ENCODE measurements around the gene SLC10A7. TPM values are rescaled to one million over a fixed set of nuclear protein-coding genes. Genes with fewer than 3 reads are reported as not detected.

SLC10A7 gene
- total and polyA plus RNA-seq, 2 of the 13 experiments (the other 11 are each of a cell fraction or from before 2014, with no cell fraction given), result 18.5 to 18.8 TPM

DNA sequence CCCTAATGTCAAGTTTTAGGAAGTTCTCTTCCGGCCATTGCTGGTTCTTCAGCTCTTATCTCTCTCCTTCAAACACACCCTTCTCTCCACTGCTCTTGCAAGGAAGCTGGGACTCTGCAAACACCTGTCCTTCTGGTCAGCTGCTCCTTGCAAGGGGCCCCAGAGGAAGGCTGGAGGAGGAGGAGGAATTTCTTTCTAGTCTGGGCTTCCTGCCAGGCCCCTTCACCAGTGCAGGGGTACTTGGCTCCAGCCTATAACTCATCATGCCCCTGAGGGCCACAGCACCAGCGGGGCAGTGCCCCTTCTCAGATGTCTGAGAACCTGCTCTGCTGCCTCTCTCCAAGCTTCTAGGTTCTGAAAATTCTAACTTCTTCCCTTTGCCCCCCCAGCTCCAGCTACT lies 260.7 kb downstream of the SLC10A7 start:
- TF ChIP-seq SRSF9 (IDR thresholded peaks at IDR 0.05; ENCODE audit: borderline replicate concordance, insufficient read depth, low read depth, low read length, poor library complexity, severe bottlenecking), result no peak
- no peak for TF ChIP-seq ZKSCAN1 (IDR thresholded peaks at IDR 0.05; ENCODE audit: low read length)
- TF ChIP-seq GFI1 (CRISPR knock-in tag; IDR thresholded peaks at IDR 0.05; ENCODE audit: borderline replicate concordance), result no peak
- ChIA-PET CTCF (ENCODE audit: low intra/inter-chr PET ratio, low total read pairs) (no interaction called here), POLR2A (no interaction called here)
- H3K9ac ChIP-seq (ENCODE audit: insufficient read depth, low read depth, low read length), result no peak overlapping the region
- peaks cover 0 to 3% of the 10 kb centered on the region in 2 experiments; a peak in 1 of 5 replicates for H3K36me3 ChIP-seq (replicated peaks in 1 of 2; ENCODE audit: control insufficient read depth in 1 of 2, insufficient read depth in 2 of 2, low read length in 2 of 2)
- no TSS peak for BruUV-seq (replicated peaks)
- H3K9me3 ChIP-seq (ENCODE audit: low read length), result no peaks in the 10 kb centered on the region
- H3K4me2 ChIP-seq (ENCODE audit: low read depth, low read length), result no peak overlapping the region
- H3K4me3 ChIP-seq (replicated peaks in 1 of 3; ENCODE audit: insufficient read depth in 1 of 3, low read depth in 2 of 3, low read length in 3 of 3), result no peak overlapping the region
- H3K27ac ChIP-seq (ENCODE audit: extremely low read length, insufficient read depth, low read length), result no peak overlapping the region
- in situ Hi-C loops (cut with HindIII; ENCODE audit: extremely low pct_ligation_motif_present, low pct_unique_long_range_greater_than_20kb), result no loop called here
- FAIRE-seq, result no peak
- intact Hi-C loops (cut with micrococcal nuclease; ENCODE audit: unreplicated experiment), result loop anchor here (2.0 kb wide), 1 partner anchor 30 kb away; no protein-coding TSS in a partner anchor
- WGBS (ENCODE audit: low lambda C conversion rate), result 100% methylated on average over 1 of the region's 2 CpGs
- no peaks in the 10 kb centered on the region for H3K4me1 ChIP-seq (ENCODE audit: insufficient read depth, low read length)
- H3K27me3 ChIP-seq (ENCODE audit: control insufficient read depth in 1 of 2, insufficient read depth in 2 of 2, low read length in 2 of 2), result no peaks in the 10 kb centered on the region
- H2AFZ ChIP-seq (ENCODE audit: low read length), result no peak overlapping the region
- H4K20me1 ChIP-seq (ENCODE audit: insufficient read depth, low read length), result no peaks in the 10 kb centered on the region
- no peak for DNase-seq (ENCODE audit: low spot score)
- no peak for ATAC-seq
- H3K79me2 ChIP-seq (ENCODE audit: insufficient read depth, low read length), result no peaks in the 10 kb centered on the region

DNA sequence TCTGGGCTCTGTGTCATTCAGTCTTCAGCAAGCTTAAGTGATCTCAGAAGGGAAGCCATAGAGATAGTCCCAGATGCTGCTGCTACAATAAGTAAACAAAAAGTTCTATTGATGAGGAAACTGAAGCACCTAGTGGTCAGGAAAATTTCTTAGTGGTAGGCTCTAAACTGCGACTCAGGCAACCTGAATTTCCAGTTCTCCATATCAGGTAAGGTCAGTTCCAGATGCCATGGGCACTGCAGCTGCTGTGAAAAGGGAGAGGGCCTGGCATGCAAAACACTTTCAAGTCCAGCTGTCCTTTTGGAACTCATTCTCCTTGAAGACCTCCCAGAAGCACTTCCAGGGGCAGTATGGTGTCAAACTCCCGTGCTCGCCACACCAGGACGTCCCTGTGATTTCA lies 261.2 kb downstream of the SLC10A7 start:
- intact Hi-C loops (cut with micrococcal nuclease; ENCODE audit: unreplicated experiment) (loop anchor here (2.0 kb wide), 1 partner anchor 30 kb away; no protein-coding TSS in a partner anchor), in situ Hi-C loops (cut with HindIII; ENCODE audit: extremely low pct_ligation_motif_present, low pct_unique_long_range_greater_than_20kb) (no loop called here)
- Histone ChIP-seq H3K4me2 (ENCODE audit: low read depth, low read length) (no peak overlapping the region), H2AFZ (ENCODE audit: low read length) (no peak overlapping the region), H4K20me1 (ENCODE audit: insufficient read depth, low read length) (no peaks in the 10 kb centered on the region), H3K36me3 (replicated peaks in 1 of 2; ENCODE audit: control insufficient read depth in 1 of 2, insufficient read depth in 2 of 2, low read length in 2 of 2) (peaks cover 0 to 3% of the 10 kb centered on the region in 2 experiments; a peak in 1 of 5 replicates), H3K4me1 (ENCODE audit: insufficient read depth, low read length) (no peaks in the 10 kb centered on the region), H3K9ac (ENCODE audit: insufficient read depth, low read depth, low read length) (no peak overlapping the region), H3K9me3 (ENCODE audit: low read length) (no peaks in the 10 kb centered on the region), H3K27me3 (ENCODE audit: control insufficient read depth in 1 of 2, insufficient read depth in 2 of 2, low read length in 2 of 2) (no peaks in the 10 kb centered on the region), H3K4me3 (replicated peaks in 1 of 3; ENCODE audit: insufficient read depth in 1 of 3, low read depth in 2 of 3, low read length in 3 of 3) (no peak overlapping the region), H3K79me2 (ENCODE audit: insufficient read depth, low read length) (no peaks in the 10 kb centered on the region), H3K27ac (ENCODE audit: extremely low read length, insufficient read depth, low read length) (no peak overlapping the region)
- POLR2A ChIA-PET, result no interaction called here
- CTCF ChIA-PET (ENCODE audit: low intra/inter-chr PET ratio, low total read pairs), result no interaction called here
- FAIRE-seq, result no peak
- 100% methylated on average over 4 of the region's 4 CpGs for WGBS (ENCODE audit: low lambda C conversion rate)
- no peak for ATAC-seq
- no TSS peak for BruUV-seq (replicated peaks)
- DNase-seq (ENCODE audit: low spot score), result no peak
- TF ChIP-seq TMF1 (CRISPR knock-in tag; IDR thresholded peaks at IDR 0.05; ENCODE audit: low read depth) (no peak), POLR2G (IDR thresholded peaks at IDR 0.05; ENCODE audit: low read depth, low read length) (no peak), ZNF775 (CRISPR knock-in tag; IDR thresholded peaks at IDR 0.05; ENCODE audit: borderline replicate concordance) (no peak), CEBPG (CRISPR knock-in tag; IDR thresholded peaks at IDR 0.05) (no peak), ZNF329 (CRISPR knock-in tag; IDR thresholded peaks at IDR 0.05; ENCODE audit: low read depth) (no peak), TBX2 (CRISPR knock-in tag; IDR thresholded peaks at IDR 0.05; ENCODE audit: borderline replicate concordance) (no peak)
- TF ChIP-seq, protein P1, sequence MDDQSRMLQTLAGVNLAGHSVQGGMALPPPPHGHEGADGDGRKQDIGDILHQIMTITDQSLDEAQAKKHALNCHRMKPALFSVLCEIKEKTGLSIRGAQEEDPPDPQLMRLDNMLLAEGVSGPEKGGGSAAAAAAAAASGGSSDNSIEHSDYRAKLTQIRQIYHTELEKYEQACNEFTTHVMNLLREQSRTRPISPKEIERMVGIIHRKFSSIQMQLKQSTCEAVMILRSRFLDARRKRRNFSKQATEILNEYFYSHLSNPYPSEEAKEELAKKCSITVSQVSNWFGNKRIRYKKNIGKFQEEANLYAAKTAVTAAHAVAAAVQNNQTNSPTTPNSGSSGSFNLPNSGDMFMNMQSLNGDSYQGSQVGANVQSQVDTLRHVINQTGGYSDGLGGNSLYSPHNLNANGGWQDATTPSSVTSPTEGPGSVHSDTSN (CRISPR knock-in tag; IDR thresholded peaks at IDR 0.05; ENCODE audit: borderline replicate concordance), result no peak
- TF ChIP-seq, protein P2, sequence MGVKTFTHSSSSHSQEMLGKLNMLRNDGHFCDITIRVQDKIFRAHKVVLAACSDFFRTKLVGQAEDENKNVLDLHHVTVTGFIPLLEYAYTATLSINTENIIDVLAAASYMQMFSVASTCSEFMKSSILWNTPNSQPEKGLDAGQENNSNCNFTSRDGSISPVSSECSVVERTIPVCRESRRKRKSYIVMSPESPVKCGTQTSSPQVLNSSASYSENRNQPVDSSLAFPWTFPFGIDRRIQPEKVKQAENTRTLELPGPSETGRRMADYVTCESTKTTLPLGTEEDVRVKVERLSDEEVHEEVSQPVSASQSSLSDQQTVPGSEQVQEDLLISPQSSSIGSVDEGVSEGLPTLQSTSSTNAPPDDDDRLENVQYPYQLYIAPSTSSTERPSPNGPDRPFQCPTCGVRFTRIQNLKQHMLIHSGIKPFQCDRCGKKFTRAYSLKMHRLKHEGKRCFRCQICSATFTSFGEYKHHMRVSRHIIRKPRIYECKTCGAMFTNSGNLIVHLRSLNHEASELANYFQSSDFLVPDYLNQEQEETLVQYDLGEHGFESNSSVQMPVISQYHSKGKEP (CRISPR knock-in tag; IDR thresholded peaks at IDR 0.05), result no peak
- TF ChIP-seq, protein P3, sequence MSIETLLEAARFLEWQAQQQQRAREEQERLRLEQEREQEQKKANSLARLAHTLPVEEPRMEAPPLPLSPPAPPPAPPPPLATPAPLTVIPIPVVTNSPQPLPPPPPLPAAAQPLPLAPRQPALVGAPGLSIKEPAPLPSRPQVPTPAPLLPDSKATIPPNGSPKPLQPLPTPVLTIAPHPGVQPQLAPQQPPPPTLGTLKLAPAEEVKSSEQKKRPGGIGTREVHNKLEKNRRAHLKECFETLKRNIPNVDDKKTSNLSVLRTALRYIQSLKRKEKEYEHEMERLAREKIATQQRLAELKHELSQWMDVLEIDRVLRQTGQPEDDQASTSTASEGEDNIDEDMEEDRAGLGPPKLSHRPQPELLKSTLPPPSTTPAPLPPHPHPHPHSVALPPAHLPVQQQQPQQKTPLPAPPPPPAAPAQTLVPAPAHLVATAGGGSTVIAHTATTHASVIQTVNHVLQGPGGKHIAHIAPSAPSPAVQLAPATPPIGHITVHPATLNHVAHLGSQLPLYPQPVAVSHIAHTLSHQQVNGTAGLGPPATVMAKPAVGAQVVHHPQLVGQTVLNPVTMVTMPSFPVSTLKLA (IDR thresholded peaks at IDR 0.05), result no peak

Measured in HepG2 (cell line).